H54 (cell line): Measurements from ENCODE around the gene RTTN.
"Not testable (repeated sequence)": the region's sequence is repeated elsewhere in the genome, so short reads cannot be mapped to it uniquely, and the experiment has no call there.

Experiments
- DNase-seq: peaks from one replicate; pipeline ENCODE4 v3.0.0; 2011; ENCODE audit warnings: low spot score, mixed read lengths; ENCODE audit not compliant: insufficient read length
- FAIRE-seq: peaks from 3 replicates; lab custom pipeline; 2011; peaks lifted over from hg19 to GRCh38; lab: Jason Lieb, UNC
- POLR2A ChIP-seq: IDR thresholded peaks from 2 replicates; pipeline ENCODE4 v1.6.1; 2011; ENCODE audit warnings: low read depth, mild to moderate bottlenecking, low read length

The RTTN gene

DNA sequence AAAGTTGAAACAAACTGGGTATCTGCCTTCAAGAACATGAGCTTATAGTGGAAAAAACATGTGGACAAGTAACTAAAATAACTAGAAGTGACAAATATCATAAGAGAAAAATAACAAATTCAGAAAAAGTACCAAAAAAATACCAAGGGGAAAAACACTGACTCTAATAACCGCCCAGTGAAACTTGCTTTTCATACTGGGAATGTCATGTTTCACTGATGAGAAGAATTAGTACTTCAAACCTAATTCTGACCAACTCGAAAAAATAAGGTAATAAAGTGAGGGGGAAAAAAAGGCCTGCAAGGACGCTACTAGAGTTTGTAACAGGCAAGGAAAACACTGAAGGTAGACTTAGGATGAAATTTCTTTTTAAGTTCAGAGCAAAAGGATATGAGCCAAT lies 83.6 kb downstream of the RTTN start:
- no peak for DNase-seq
- TF ChIP-seq POLR2A: no peak
- no peak for FAIRE-seq

DNA sequence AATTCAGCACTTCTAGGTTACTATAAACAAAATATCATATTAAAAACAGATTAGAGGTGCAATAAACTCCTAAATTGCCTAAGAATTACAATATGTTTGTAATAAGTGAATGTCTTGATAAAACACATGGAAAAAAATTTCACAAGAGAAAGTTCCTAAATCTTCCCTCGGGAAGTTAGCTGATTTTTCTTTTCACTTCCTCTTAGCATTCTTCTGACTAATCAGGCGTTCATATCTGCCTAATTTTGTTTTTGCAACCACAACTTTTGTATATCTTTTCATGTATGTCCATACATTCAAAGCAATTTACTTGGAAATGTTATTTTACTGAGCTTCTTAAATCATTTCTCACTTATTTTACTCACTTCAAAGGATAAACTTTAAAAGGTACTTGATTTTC lies 88.5 kb downstream of the RTTN start:
- FAIRE-seq: no peak
- no peak for TF ChIP-seq POLR2A
- no peak for DNase-seq

DNA sequence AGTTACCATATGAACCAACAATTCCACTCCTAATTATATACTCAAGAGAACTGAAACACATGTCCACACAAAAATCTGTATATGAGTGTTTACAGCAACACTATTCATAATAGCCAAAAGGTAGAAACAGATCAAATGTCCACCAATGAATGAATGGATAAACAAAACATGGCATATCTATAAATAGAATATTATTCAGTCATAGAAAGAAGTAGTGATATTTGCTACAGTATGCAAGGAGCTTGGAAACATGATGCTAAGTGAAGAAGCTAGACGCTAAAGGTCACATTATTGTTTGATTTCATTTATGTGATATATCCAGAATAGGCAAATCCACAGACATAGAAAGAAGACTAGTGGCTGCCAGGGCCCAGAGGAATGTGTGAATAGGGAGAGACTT lies 92.0 kb downstream of the RTTN start:
- FAIRE-seq: no peak
- no peak for DNase-seq
- TF ChIP-seq POLR2A: no peak

DNA sequence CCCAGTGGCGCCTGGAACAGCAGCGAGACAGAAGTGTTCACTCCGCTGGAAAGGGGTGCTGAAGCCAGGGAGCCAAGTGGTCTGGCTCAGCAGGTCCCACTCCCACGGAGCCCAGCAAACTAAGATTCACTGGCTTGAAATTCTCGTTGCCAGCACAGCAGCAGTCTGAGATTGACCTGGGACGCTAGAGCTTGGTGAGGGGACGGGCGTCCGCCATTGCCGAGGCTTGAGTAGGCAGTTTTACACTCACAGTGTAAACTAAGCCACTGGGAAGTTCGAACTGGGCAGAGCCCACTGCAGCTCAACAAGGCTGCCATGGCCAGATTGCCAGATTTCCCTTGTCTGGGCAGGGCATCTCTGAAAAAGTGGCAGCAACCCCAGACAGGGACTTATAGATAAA lies 94.8 kb downstream of the RTTN start:
- TF ChIP-seq POLR2A: no peak
- FAIRE-seq: no peak
- DNase-seq: no peak

DNA sequence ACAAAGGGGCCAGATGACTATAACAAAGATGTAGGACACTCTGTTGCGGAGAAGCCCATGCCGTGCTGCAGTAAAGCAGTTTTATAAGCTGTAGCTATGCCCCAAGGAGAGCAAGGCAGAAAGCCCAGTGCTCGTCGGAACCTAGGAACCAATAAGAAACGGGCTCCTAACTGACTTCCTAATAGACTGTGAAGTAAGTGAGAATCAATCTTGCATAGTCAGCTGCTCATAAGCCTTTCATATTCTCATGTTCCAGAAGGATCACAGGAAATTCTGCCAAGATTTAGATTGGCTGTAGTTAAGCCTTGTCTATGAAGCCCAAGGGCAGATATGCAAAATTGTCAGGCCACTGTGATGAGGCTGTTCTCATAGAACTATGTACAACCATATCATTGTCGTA lies 98.4 kb downstream of the RTTN start:
- FAIRE-seq (no peak), DNase-seq (no peak)
- no peak for TF ChIP-seq POLR2A

DNA sequence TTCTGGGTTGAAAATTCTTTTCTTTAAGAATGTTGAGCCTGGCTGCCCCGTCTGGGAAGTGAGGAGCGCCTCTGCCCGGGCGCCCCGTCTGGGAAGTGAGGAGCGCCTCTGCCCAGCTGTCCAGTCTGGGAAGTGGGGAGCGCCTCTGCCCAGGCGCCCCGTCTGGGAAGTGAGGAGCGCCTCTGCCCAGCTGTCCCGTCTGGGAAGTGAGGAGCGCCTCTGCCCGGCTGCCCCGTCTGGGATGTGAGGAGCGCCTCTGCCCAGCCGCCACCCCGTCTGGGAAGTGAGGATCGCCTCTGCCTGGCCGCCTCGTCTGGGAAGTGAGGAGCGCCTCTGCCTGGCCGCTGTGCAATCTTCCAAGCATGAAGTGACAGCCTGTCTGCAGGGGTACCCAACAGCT lies 102.6 kb downstream of the RTTN start:
- FAIRE-seq, DNase-seq: not testable (repeated sequence)

DNA sequence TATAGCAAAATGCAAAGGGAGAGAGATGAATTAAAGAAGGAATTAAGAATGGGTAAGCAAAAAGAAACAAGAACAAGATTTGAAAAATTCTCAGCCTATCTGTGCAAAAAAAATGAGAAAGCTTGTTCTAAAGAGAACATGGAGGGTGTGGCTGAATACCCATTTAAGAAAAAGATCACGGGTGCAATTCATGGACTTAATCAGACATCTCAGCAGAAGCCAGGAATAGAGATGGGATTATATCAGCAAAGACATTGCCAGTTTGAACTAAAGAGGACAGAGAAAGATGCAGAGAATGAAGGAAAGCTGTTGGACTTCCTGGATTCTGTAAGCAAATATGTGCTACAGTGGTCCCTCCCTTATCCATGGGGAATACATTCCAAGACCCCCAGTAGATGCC lies 115.6 kb downstream of the RTTN start:
- DNase-seq (no peak), FAIRE-seq (no peak)

DNA sequence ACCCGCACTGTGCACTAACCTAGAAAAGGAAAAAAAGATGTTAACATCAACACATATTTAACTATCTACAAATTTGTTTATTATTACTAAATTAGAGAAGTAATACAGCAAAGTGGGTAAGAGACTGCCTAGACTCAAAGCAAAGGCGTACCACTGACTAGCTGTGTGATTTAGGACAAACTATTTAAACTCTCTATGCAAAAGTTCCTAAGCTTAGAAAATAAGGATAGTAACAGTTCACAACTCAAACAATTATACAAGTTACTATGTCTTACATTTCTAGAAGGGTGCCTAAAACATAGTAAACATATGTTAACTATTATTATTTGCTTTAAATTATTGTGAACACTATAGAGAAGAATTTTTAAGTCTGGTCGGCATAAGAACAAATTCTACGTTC lies 119.4 kb downstream of the RTTN start:
- TF ChIP-seq POLR2A: no peak
- DNase-seq: no peak
- no peak for FAIRE-seq

More for the DNA sequence above, 115.6 kb downstream of the RTTN start:
- no peak for TF ChIP-seq POLR2A

DNA sequence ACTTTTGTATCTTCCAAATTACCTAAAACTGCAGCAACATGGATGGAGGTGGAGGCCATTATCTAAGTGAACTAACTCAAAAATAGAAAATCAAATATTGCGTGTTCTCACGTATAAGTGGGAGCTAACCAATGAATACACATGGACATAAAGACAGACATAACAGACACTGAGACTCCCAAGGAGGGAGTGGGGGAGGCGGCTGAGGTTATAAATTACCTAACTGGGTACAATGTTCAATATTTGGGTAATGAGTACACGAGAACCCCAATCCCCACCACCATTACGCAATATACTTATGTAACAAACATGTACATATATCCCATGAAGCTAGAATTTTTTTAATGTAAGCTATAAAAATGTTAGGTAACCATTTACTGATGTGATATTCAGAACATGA lies 119.8 kb downstream of the RTTN start:
- DNase-seq (no peak), FAIRE-seq (no peak)
- no peak for TF ChIP-seq POLR2A

DNA sequence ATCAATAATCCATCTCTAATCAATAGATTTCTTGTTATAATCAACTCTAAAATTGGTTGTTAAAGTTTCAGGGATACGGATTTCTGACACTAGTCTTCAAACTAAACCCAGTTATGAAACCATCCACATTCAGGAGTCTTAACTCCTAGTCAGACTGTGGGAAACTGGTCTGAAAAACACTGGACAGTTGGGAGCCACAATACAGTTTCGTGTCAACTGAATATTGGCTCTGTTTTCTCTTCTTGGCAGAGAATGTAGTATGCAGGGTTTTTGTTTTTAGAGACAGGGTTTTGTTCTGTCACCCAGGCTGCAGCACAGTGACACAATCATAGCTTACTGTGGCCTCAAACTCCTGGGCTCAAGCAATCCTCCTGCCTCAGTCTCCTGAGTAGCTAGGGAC lies 123.1 kb downstream of the RTTN start:
- DNase-seq (no peak), FAIRE-seq (no peak)
- no peak for TF ChIP-seq POLR2A

DNA sequence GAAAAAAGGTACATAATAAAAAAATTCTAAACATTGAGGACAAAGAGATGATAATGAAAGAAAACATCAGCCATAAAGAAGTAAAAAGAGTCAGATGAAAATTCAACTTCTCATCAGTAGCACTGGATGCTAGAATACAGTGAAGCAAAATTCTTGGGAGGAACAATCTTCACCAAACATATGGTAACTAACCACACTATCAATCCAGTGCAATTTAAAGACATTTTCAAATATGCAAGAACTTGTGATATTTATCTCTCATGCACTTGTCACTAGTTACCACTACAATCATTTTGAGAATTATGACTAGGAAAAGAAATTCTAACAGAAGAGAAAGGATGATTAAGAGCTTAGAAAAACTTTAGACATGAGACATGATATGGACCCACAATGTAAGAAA lies 127.4 kb downstream of the RTTN start:
- DNase-seq (no peak), FAIRE-seq (no peak)
- TF ChIP-seq POLR2A: no peak

DNA sequence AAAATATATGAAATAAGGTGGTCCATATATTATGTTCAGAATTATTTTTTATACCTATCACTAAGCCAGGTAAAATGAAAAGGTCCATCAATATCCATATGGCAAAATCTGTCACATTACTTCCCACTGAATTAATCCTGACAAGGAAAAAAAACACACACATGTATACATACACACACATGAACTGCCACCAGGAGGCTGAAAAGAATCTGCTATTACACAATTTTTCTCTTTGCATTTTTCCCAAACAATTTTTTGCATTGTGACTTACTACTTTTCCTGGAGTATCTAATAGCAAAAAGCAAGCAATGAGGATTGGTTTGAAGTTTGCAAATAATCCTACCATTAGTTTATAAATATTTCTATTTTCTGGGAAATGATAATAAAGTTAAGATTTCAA lies 129.6 kb downstream of the RTTN start:
- DNase-seq: no peak
- no peak for TF ChIP-seq POLR2A
- FAIRE-seq: no peak

DNA sequence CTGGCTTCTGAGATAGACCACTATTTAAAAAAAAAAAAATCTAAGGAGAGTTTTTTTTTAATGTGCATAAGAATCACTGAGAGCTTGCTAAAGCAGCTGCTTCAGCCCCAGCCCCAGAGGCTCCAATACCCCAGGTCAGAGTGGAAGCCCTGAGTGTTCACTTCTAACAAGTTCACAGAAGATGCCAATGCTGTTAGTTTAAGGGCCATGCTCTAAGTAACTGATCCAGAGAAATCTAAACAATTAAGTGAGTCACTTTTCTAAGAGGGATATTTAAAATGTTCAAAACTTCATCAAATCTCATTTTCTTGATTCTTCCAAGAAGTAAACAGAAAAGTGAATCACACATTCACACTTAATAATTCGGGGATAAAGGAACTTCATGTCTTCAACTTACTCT lies 131.4 kb downstream of the RTTN start:
- FAIRE-seq (no peak), DNase-seq (no peak)
- TF ChIP-seq POLR2A: no peak

DNA sequence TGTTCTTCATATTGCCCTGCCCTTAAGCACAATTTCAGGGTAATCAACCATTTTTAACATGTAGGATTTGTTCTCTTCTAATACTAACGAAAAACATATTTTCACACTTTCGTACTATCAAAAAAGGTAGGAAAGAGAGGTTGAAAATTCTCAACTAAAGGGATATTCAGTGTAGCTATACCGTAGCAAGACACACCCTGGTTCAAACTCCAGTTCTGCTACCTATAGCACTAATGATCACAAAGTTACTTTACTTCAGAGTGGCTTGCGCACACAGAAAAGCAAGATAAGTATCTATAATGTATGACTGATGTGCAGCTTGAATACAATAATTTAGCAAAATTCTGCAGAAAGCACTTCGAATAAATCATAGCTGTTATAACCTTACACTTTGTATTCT lies 132.1 kb downstream of the RTTN start:
- DNase-seq (no peak), FAIRE-seq (no peak)
- TF ChIP-seq POLR2A: no peak

DNA sequence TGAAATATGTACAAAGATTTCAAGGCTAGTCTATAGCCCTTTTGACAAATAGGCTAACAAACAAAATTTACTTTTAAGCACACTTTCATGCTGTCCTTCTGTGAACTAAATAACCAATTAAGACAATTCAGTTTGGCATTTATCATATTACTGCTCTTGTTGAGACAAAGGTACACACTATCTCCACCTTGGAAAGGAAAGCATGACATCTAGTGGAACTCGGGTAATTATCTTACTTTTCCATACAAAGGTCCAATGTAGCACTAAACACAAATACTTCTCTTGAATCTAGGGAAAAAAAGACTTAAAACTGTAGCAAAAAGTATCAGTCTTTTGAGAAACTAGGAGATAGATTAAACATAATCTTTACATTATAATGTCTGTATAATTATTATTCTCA lies 132.8 kb downstream of the RTTN start:
- FAIRE-seq (no peak), DNase-seq (no peak)
- no peak for TF ChIP-seq POLR2A

DNA sequence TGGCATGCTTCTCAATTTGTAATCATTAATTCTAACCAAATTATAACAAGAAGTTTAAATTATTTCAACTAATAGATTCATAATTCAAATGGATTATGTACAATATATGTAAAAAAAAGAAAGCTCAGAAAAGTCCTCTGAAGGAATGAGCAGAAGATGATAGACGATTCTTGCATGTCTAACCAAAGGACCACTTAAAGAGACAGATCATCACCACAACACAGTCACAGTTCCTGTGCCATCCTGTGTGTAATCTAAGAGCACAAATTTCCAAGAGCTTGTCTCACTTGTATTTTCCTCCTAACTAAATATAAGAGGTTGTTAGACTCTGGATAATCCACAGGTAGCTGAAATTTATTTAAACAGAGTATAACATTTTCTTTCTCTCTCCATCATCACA lies 135.5 kb downstream of the RTTN start:
- no peak for TF ChIP-seq POLR2A
- FAIRE-seq (no peak), DNase-seq (no peak)
